ENCODE data around the gene TSSC4.

DNA sequence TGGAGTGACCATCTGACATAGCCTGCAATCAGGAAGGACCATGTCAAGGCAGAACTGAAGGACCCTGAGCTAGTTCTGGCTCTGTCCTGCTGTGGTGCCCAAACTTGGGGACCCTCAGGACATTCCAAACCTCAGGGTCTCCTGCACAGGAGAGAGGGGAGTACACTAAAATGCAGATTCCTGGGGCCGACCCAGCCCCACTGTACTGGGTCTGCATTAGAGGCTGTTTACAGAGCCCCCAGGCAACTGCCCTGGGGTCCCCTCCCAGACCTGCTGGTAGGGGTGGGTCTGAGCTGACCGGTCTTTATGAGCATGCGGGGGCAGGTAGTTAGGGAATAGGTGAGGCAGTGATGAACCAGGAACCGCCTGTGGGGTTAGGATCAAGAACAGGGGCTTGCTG is 37.0 kb downstream of the TSSC4 start:
- no peak for TF ChIP-seq POLR2A (IDR thresholded peaks at IDR 0.05; ENCODE audit: low read length)
- TF ChIP-seq GATA1 (IDR thresholded peaks at IDR 0.05; ENCODE audit: low read depth, low read length), result no peak
